Esophagus squamous epithelium (tissue), 4 donors: ENCODE results near the gene LCK.

Experiments
- CTCF ChIP-seq, 6 experiments: fragments of 450-650 bp in 4 of 6; fragments of 200-600 bp in 2 of 6; sonication (generic) in 2 of 6; IDR thresholded peaks; one replicate each; pipeline ENCODE4 v1.5.1; 2016 to 2019; ENCODE audit warnings: antibody characterized with exemption in 6 of 6, mild to moderate bottlenecking in 4 of 6, moderate library complexity in 4 of 6
- POLR2A ChIP-seq, 4 donors: fragments of 450-650 bp; IDR thresholded peaks; one replicate each; pipeline ENCODE4 v1.6.1; 2017; ENCODE audit warnings: antibody characterized with exemption in 4 of 4, mild to moderate bottlenecking in 4 of 4, moderate library complexity in 3 of 4

DNA sequence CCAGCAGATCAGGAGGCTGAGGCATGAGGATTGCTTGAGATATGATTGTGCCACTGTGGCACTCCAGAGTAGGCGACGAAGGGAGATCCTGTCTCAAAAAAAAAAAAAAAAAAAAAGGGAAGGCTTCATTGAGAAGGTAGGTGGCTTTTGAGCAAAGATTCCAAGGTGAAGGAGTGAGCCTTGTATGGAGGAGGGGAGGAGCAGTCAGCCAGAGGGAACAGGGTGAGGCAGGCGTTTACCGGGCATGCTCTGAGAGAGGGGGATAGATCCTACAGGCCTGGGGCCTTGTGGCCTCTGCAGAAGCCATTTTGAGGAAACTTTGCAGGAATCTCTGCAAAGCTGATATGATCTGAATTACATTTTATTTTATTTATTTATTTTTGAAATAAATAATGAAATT, 35.7 kb downstream of the LCK start:
- TF ChIP-seq POLR2A (IDR thresholded peaks at IDR 0.05) (no peak), CTCF (IDR thresholded peaks at IDR 0.05) (no peak)
